Measurements from ENCODE around the gene SSBP4. TPM values are rescaled to one million over a fixed set of nuclear protein-coding genes. Genes with fewer than 3 reads are reported as not detected.

The SSBP4 gene
- total and polyA plus RNA-seq, 3 donors from 2014 or later: 80.5 to 118 (median 90.3) TPM

DNA sequence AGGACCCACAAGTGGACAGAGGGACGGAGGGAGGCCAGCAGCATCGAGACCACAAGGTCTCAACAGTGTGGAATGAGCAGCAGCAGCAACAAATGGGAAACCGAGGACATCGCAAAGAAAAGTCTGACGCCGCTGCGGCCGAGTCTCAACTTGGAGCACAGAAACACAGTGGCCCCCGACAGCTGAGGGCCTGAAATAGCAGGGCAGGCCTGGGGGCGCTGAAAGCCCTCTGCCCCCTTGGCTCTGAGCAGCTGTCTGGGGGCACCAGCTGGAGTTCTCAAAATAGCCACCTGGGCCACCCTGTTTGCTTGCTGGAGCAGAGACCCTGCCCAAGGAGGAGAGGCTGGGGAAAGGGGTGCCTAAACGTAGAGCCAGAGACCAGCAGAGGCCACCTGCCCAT lies 24.6 kb downstream of the SSBP4 start:
- no peak for DNase-seq
- Histone ChIP-seq H3K27ac (peak overlapping the region in 1 of 2 donors; percentile 12), H3K4me3 (no peak overlapping the region), H3K4me1 (peaks cover 39% of the 10 kb centered on the region), H3K27me3 (no peaks in the 10 kb centered on the region), H3K9me3 (no peaks in the 10 kb centered on the region), H3K36me3 (ENCODE audit: low read depth, missing control alignments) (no peaks in the 10 kb centered on the region)
- 81 to 83% methylated on average over 10 to 11 of the region's 11 CpGs for WGBS, 2 donors
- intact Hi-C loops (cut with DNase I; ENCODE audit: low total_unique reads): no loop called here
- TF ChIP-seq, protein P1, sequence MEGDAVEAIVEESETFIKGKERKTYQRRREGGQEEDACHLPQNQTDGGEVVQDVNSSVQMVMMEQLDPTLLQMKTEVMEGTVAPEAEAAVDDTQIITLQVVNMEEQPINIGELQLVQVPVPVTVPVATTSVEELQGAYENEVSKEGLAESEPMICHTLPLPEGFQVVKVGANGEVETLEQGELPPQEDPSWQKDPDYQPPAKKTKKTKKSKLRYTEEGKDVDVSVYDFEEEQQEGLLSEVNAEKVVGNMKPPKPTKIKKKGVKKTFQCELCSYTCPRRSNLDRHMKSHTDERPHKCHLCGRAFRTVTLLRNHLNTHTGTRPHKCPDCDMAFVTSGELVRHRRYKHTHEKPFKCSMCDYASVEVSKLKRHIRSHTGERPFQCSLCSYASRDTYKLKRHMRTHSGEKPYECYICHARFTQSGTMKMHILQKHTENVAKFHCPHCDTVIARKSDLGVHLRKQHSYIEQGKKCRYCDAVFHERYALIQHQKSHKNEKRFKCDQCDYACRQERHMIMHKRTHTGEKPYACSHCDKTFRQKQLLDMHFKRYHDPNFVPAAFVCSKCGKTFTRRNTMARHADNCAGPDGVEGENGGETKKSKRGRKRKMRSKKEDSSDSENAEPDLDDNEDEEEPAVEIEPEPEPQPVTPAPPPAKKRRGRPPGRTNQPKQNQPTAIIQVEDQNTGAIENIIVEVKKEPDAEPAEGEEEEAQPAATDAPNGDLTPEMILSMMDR (IDR thresholded peaks at IDR 0.05): no peak
- TF ChIP-seq POLR2A (IDR thresholded peaks at IDR 0.05): no peak

DNA sequence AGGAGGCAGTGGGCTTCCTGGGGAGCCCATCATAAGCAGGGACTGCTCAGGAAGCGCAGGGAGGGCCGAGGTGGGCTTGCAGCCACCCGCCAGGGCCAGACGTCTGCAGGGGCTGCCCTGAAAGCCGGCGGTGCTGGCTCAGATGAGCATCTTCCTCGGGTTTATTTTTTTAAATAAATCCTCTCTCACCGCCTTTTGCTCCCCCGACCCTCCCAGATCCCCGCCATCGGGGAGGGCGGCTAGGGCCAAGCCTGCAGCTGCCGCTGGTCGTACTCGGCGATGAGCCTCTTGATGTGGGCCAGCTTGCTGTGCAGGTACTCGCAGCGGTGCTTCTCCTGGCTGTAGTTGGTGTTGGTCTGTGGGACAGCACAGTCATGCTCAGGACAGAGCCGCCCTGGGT lies 25.3 kb downstream of the SSBP4 start:
- intact Hi-C loops (cut with DNase I; ENCODE audit: low total_unique reads): no loop called here
- H3K4me3 ChIP-seq: no peak overlapping the region
- H3K9me3 ChIP-seq: no peaks in the 10 kb centered on the region
- H3K36me3 ChIP-seq (ENCODE audit: low read depth, missing control alignments): no peaks in the 10 kb centered on the region
- no peak overlapping the region for H3K27ac ChIP-seq
- 83 to 93% methylated on average over 14 to 19 of the region's 19 CpGs for WGBS, 2 donors
- peaks cover 32% of the 10 kb centered on the region for H3K4me1 ChIP-seq
- DNase-seq: no peak
- TF ChIP-seq, protein P1 (IDR thresholded peaks at IDR 0.05): no peak
- no peak for TF ChIP-seq POLR2A (IDR thresholded peaks at IDR 0.05)
- no peaks in the 10 kb centered on the region for H3K27me3 ChIP-seq

- H3K4me3 ChIP-seq: no peak overlapping the region
- WGBS, 2 donors: 68 to 75% methylated on average over 10 to 15 of the region's 15 CpGs
- no peaks in the 10 kb centered on the region for H3K27me3 ChIP-seq
- no peak for TF ChIP-seq POLR2A (IDR thresholded peaks at IDR 0.05)
- TF ChIP-seq, protein P1 (IDR thresholded peaks at IDR 0.05): no peak
- no peak for DNase-seq
- peaks cover 23% of the 10 kb centered on the region for H3K4me1 ChIP-seq
- H3K36me3 ChIP-seq (ENCODE audit: low read depth, missing control alignments): no peaks in the 10 kb centered on the region
- no peaks in the 10 kb centered on the region for H3K9me3 ChIP-seq
- intact Hi-C loops (cut with DNase I; ENCODE audit: low total_unique reads): no loop called here
- H3K27ac ChIP-seq: no peak overlapping the region
These were observed 26.2 kb downstream of the SSBP4 start for GRCh38 chr19:18445262-18445948.

DNA sequence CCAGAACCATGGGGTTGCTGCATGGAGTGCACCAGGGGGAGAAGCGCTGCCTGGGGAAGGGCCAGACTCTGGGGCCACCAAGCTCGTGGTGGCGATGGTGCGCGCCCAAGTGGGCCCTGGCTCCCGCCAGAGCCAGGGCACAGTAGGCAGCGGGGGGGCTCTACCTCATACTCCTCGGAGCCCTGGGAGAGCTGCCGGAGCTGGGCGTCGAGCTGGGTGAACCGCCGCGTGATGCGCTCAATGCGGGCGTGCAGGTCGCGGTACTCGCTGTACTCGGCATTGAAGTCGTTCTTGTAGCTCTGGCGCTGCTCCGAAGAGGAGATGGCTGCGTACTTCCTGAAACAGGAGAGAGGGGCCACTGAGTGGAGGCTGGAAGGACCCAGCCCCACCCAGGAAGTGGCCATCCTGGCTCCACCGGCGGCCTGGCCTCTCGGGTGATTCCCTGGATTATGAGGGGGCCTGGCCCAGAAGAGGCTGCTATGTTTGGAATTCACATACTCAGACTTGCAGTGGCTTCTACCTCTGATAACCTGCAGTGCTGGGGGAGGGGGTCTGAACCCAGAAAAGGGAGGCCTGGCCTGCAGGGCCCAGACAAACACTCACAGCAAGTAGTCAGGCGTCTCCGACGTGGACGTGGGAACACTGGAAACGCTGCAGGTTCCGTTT lies 27.1 kb downstream of the SSBP4 start:
- H3K27me3 ChIP-seq: no peaks in the 10 kb centered on the region
- DNase-seq: no peak
- no peak overlapping the region for H3K4me3 ChIP-seq
- WGBS, 2 donors: 89% methylated on average over 31 to 34 of the region's 34 CpGs
- H3K9me3 ChIP-seq: no peaks in the 10 kb centered on the region
- H3K27ac ChIP-seq: no peak overlapping the region
- H3K4me1 ChIP-seq: peaks cover 18% of the 10 kb centered on the region
- TF ChIP-seq POLR2A (IDR thresholded peaks at IDR 0.05): no peak
- TF ChIP-seq, protein P1 (IDR thresholded peaks at IDR 0.05): no peak
- intact Hi-C loops (cut with DNase I; ENCODE audit: low total_unique reads): no loop called here
- H3K36me3 ChIP-seq (ENCODE audit: low read depth, missing control alignments): no peaks in the 10 kb centered on the region

All from testis (tissue), 3 donors.